Measurements from ENCODE around the gene LYRM4.

GRCh38 chr6:5110246-5110645 is 150.5 kb downstream of the LYRM4 start:
- TF ChIP-seq POLR2A (IDR thresholded peaks at IDR 0.05), result no peak
- no peak for TF ChIP-seq CTCF (IDR thresholded peaks at IDR 0.05)

Measured in right lobe of liver (tissue), 4 donors.